Pancreas (tissue), 10 donors: Measurements from ENCODE around the gene RAD54L. TPM values are rescaled to one million over a fixed set of nuclear protein-coding genes. Genes with fewer than 3 reads are reported as not detected.
"Not testable (repeated sequence)": the region's sequence is repeated elsewhere in the genome, so short reads cannot be mapped to it uniquely, and the experiment has no call there.

Source experiments
- ATAC-seq, 4 donors: fragments of 200-7000 bp; cut with Tn5 transposase; one replicate each; pipeline versions ENCODE4 v1.8.0 to v1.9.1; 2020; ENCODE audit warnings: mild to moderate bottlenecking in 4 of 4, moderate library complexity in 4 of 4
- DNase-seq, 6 donors: peaks; one replicate each; pipeline ENCODE4 v3.0.0-alpha.2; 2020
- FAIRE-seq: peaks from 2 replicates; lab custom pipeline; 2012; peaks lifted over from hg19 to GRCh38; lab: Jason Lieb, UNC
- H3K27ac ChIP-seq, 4 donors: fragments of 200-600 bp; sonication (generic); 1 replicate in 3 of 4; 2 replicates in 1 of 4; pipeline versions ENCODE4 v1.5.0 to v1.8.0; 2020
- H3K27me3 ChIP-seq, 4 donors: fragments of 200-600 bp; one replicate each; pipeline ENCODE4 v1.8.0; 2021
- H3K36me3 ChIP-seq, 3 donors: fragments of 200-600 bp; sonication (generic) in 1 of 3; one replicate each; pipeline versions ENCODE4 v1.5.0 to v1.8.0; 2020 to 2021
- H3K4me1 ChIP-seq, 3 donors: fragments of 200-600 bp; one replicate each; pipeline ENCODE4 v1.8.0; 2021
- H3K4me3 ChIP-seq, 4 donors: fragments of 200-600 bp; sonication (generic) in 2 of 4; one replicate each; pipeline versions ENCODE4 v1.5.0 to v1.8.0; 2020 to 2021
- H3K9me3 ChIP-seq, 4 donors: fragments of 200-600 bp; one replicate each; pipeline ENCODE4 v1.8.0; 2021
- CTCF ChIP-seq, 4 donors: fragments of 200-600 bp; sonication (generic) in 3 of 4; IDR thresholded peaks; one replicate each; pipeline versions ENCODE4 v1.5.0 to v1.8.0; 2021; ENCODE audit warnings: antibody characterized with exemption in 4 of 4
- WGBS, 2 donors: extraction: QIAGEN DNeasy Blood & Tissue Kit; methylation state at CpG; one replicate each; pipeline ENCODE4 v1.1.7; 2013; 5-methylcytosine and 5-hydroxymethylcytosine counted together
- intact Hi-C, 3 donors: fragments of 100-400 bp; cut with DNase I; formaldehyde crosslinking; loops; one replicate each; pipeline versions ENCODE4 v1.11.1 to v1.14.2; 2022
- polyA plus RNA-seq, 2 donors: library from polyadenylated mRNA; stranded (reverse); fragments of 200-250 nt; gene quantifications; one replicate each; pipeline ENCODE4 v1.2.3, GENCODE V29; 2013
- total RNA-seq, 6 donors: library from RNA; stranded (reverse); fragmentation: NEBNext Ultra II Directional in 4 of 6; extraction: Animal tissue kit (Norgen Biotek cat#: 25700) in 4 of 6; gene quantifications; one replicate each; pipeline versions ENCODE4 v1.2.1 to v1.2.4, GENCODE V29; 2021 to 2023
- donor health status: healthy with polysubstance abuse.
- donor health status: DM: no; HTN: no; CAD: no; lungs with moderate emphysema.
- donor health status: DM: no; HTN: no; CAD: no.
- donor health status: control.
- donor health status: control.
- donor health status: Bipolar disorder and iron deficiency.
- donor health status: DM: yes; HTN: yes; CAD: no.
- donor health status: DM: no; HTN: no; CAD: no.
- donor health status: DM: no; HTN: no; CAD: no.
- donor health status: DM: yes; HTN: yes; CAD: no.

RAD54L gene
- total and polyA plus RNA-seq, 8 donors = 0.23 to 0.66 (median 0.43) TPM; not detected in 1

DNA sequence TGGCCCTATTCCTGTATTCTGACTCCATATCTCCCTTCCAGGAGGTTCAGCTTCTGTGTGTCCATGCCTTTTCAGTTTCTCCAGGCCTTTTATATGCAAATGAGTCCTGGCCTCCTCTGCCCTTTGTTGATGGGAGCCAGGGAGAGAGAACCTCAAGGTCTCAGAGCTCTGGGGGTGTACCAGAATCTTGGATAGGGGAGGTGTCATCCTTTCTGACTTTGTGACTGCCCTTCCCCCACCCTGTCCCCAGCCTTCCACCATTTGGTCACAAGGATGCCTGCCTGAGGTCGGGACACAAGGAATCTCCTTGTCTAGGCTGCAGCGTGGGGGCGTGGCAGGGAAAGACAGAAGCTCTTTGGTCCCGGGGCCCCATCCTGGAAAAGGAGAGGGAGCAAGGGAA is 25.8 kb upstream of the RAD54L start:
- Histone ChIP-seq H3K36me3 (no peaks in the 10 kb centered on the region), H3K27ac (no peak overlapping the region), H3K27me3 (no peaks in the 10 kb centered on the region), H3K4me1 (no peaks in the 10 kb centered on the region), H3K9me3 (no peaks in the 10 kb centered on the region), H3K4me3 (no peak overlapping the region)
- FAIRE-seq (no peak), DNase-seq (no peak), ATAC-seq (no peak)
- 56 to 66% methylated on average over 4 of the region's 4 CpGs for WGBS, 2 donors
- intact Hi-C loops = loop anchor here in 1 of 3 donors (5.0 kb wide), 1 partner anchor 189 kb away; no protein-coding TSS in a partner anchor
- no peak for TF ChIP-seq CTCF (IDR thresholded peaks at IDR 0.05)

DNA sequence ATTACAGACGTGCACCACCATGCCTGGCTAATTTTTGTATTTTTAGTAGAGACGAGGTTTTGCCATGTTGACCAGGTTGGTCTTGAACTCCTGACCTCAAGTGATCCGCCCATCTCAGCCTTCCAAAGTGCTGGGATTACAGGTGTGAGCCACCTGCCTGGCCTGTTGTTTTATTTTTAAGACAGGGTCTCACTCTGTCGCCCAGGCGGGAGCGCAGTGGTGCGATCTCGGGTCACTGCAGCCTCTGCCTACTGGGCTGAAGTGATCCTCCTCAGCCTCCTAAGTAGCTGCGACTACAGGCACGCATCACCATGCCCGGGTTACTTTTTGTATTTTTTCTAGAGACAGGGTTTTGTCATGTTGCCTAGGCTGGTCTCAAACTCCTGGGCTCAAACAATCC is 24.5 kb upstream of the RAD54L start:
- not testable (repeated sequence) for H3K4me3 ChIP-seq, ATAC-seq, DNase-seq, H3K4me1 ChIP-seq, H3K9me3 ChIP-seq, H3K36me3 ChIP-seq, H3K27me3 ChIP-seq, H3K27ac ChIP-seq, FAIRE-seq
- intact Hi-C loops = loop anchor here in 1 of 3 donors (5.0 kb wide), 1 partner anchor 191 kb away; no protein-coding TSS in a partner anchor
- 59 to 62% methylated on average over 11 of the region's 11 CpGs for WGBS, 2 donors

DNA sequence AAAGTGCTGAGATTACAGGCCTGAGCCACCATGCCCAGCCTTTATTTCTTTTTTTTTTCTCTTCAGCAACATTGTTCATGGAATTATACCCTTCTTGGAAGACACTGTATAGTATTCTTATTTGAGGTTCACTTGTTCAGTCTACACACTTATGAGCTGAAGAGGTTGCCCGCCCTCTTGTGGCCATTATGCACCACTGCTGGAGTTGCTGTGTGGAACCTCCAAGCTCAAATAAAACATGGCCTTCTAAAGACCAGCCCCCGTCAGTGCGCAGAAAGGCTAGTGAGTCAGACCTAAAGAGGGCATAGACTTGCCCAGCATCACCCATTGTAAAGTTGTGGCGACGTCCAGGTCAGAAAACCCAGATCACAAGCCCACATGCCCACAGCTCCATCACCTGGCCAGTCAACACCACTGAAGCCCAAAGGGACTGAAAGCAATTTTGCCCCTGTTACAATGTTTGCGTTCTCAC is 24.1 kb upstream of the RAD54L start:
- peak; percentile 74 to 91 (median 83) for TF ChIP-seq CTCF (IDR thresholded peaks at IDR 0.05)
- Histone ChIP-seq H3K4me1 (no peaks in the 10 kb centered on the region), H3K9me3 (no peaks in the 10 kb centered on the region), H3K36me3 (no peaks in the 10 kb centered on the region), H3K27me3 (no peaks in the 10 kb centered on the region), H3K4me3 (no peak overlapping the region), H3K27ac (no peak overlapping the region)
- ATAC-seq (peak; percentile 91 to 99 (median 98)), FAIRE-seq (no peak), DNase-seq (peak in 5 of 6 donors; percentile 41 to 75 (median 54))
- WGBS, 2 donors = 9% methylated on average over 6 of the region's 6 CpGs
- intact Hi-C loops = loop anchor here in 1 of 3 donors (5.0 kb wide), 1 partner anchor 191 kb away; no protein-coding TSS in a partner anchor

DNA sequence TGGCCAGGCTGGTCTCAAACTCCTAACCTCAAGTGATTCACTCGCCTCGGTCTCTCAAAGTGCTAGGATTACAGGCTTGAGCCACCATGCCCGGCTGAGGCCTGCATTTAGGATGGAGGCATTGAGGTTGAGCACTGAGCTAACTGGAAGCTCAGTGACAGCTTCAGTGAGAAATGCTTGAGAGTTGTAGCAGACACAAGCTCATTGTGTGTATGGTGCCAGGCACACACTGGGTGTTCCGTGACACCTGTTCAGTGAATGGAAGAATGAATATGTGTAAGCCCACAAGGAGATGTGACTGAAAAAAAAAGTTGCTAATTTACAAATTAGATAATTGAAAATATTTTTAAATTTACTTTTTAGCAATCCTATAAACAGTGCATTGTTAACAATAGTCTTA is 22.6 kb upstream of the RAD54L start:
- no peaks in the 10 kb centered on the region for H3K36me3 ChIP-seq
- no peak for ATAC-seq
- FAIRE-seq = no peak
- no peak overlapping the region for H3K27ac ChIP-seq
- H3K27me3 ChIP-seq = no peaks in the 10 kb centered on the region
- TF ChIP-seq CTCF (IDR thresholded peaks at IDR 0.05) = no peak
- WGBS, 2 donors = 68 to 79% methylated on average over 4 of the region's 4 CpGs
- intact Hi-C loops = loop anchor here in 1 of 3 donors (5.0 kb wide), 1 partner anchor 193 kb away; no protein-coding TSS in a partner anchor
- no peaks in the 10 kb centered on the region for H3K4me1 ChIP-seq
- DNase-seq = no peak
- no peak overlapping the region for H3K4me3 ChIP-seq
- H3K9me3 ChIP-seq = no peaks in the 10 kb centered on the region

- ATAC-seq, H3K27me3 ChIP-seq, DNase-seq, FAIRE-seq, H3K4me1 ChIP-seq, H3K4me3 ChIP-seq, H3K9me3 ChIP-seq, intact Hi-C loops, H3K27ac ChIP-seq, H3K36me3 ChIP-seq: not testable (repeated sequence)
- WGBS, 2 donors = 94 to 95% methylated on average over 3 of the region's 3 CpGs
These were observed 16.3 kb upstream of the RAD54L start for GRCh38 chr1:46231231-46231630.

DNA sequence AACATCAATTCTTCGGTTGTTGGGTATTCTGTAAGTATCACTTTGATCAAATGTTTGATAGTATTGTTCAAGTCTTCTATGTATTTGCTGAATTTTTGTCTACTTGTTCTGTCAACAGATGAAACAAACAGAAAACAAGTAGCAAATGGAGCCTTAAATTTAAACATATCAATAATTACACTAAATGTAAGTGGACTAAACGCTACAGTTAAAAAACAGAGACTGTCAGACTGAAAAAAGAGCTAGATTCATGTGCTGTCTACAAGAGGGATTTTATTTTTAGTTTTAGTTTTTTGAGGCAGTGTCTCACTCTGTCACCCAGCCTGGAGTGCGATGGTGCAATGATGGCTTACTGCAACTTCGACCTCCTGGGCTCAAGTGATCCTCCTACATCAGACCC is 10.7 kb upstream of the RAD54L start:
- no peaks in the 10 kb centered on the region for H3K36me3 ChIP-seq
- no peaks in the 10 kb centered on the region for H3K27me3 ChIP-seq
- TF ChIP-seq CTCF (IDR thresholded peaks at IDR 0.05) = no peak
- no peak overlapping the region for H3K27ac ChIP-seq
- H3K4me1 ChIP-seq = no peaks in the 10 kb centered on the region
- DNase-seq = no peak
- FAIRE-seq = no peak
- no peak overlapping the region for H3K4me3 ChIP-seq
- intact Hi-C loops = no loop called here
- WGBS, 2 donors = 81 to 88% methylated on average over 4 of the region's 4 CpGs
- no peaks in the 10 kb centered on the region for H3K9me3 ChIP-seq
- ATAC-seq = no peak

- H3K27me3 ChIP-seq, H3K4me1 ChIP-seq, DNase-seq, H3K4me3 ChIP-seq, FAIRE-seq, H3K27ac ChIP-seq, intact Hi-C loops, H3K36me3 ChIP-seq, H3K9me3 ChIP-seq: not testable (repeated sequence)
- peak in 1 of 4 donors; percentile 23 for ATAC-seq
- WGBS, 2 donors = 31 to 59% methylated on average over 1 of the region's 1 CpG
These were observed 8.7 kb upstream of the RAD54L start for GRCh38 chr1:46238865-46239264.

DNA sequence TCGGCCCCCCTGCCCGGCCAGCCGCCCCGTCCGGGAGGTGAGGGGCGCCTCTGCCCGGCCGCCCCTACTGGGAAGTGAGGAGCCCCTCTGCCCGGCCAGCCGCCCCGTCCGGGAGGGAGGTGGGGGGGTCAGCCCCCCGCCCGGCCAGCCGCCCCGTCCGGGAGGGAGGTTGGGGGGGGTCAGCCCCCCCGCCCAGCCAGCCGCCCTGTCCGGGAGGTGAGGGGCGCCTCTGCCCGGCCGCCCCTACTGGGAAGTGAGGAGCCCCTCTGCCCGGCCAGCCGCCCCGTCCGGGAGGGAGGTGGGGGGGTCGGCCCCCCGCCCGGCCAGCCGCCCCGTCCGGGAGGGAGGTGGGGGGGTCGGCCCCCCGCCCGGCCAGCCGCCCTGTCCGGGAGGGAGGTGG is 5.8 kb upstream of the RAD54L start:
- not testable (repeated sequence) for H3K4me1 ChIP-seq, H3K27me3 ChIP-seq, H3K4me3 ChIP-seq, H3K9me3 ChIP-seq, FAIRE-seq, H3K27ac ChIP-seq, ATAC-seq, H3K36me3 ChIP-seq
- intact Hi-C loops = loop anchor here in 1 of 3 donors (10.0 kb wide), 1 partner anchor 103 kb away; the partner anchor contains the start of gene NSUN4
- WGBS, 2 donors = 86 to 90% methylated on average over 6 to 12 of the region's 38 CpGs
- DNase-seq = peak in 2 of 6 donors; percentile 37 to 77
